Renal pelvis (tissue), 4 donors: Measurements from ENCODE around the gene GRM8. TPM values are rescaled to one million over a fixed set of nuclear protein-coding genes. Genes with fewer than 3 reads are reported as not detected.

ENCODE experiments used
- DNase-seq: peaks from one replicate; pipeline ENCODE4 v3.0.0-alpha.2; 2013
- polyA plus RNA-seq, 3 donors: library from polyadenylated mRNA; unstranded; fragments of 120-200 nt; gene quantifications; one replicate each; pipeline ENCODE4 v1.2.1, GENCODE V29; 2013; ENCODE audit not compliant: insufficient read length in 3 of 3

Gene GRM8
- polyA plus RNA-seq, 3 donors, result 8.3 to 9.5 (median 9.1) TPM

DNA sequence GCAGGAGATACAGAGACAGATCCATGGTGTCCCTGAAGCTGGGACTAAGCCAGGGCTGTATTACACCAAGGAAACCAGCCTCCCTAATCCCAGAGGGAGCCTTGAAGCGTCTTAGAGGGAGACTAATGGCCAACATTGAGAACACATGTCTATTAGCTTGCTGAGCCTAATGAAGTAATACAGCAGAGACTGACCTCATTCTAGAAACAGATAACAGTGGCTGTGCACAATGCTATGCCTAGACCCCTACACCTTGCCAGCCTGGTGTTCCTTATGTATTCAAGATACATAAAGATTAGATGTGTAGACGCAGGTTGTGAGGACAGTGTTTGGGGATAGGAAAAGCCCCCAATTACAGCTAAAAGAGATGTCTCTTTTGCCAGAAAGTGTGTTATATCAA, 19.1 kb downstream of the GRM8 start:
- no peak for DNase-seq

- DNase-seq, result no peak
Observed at GRCh38 chr7:127231415-127231814, 21.3 kb downstream of the GRM8 start.

DNA sequence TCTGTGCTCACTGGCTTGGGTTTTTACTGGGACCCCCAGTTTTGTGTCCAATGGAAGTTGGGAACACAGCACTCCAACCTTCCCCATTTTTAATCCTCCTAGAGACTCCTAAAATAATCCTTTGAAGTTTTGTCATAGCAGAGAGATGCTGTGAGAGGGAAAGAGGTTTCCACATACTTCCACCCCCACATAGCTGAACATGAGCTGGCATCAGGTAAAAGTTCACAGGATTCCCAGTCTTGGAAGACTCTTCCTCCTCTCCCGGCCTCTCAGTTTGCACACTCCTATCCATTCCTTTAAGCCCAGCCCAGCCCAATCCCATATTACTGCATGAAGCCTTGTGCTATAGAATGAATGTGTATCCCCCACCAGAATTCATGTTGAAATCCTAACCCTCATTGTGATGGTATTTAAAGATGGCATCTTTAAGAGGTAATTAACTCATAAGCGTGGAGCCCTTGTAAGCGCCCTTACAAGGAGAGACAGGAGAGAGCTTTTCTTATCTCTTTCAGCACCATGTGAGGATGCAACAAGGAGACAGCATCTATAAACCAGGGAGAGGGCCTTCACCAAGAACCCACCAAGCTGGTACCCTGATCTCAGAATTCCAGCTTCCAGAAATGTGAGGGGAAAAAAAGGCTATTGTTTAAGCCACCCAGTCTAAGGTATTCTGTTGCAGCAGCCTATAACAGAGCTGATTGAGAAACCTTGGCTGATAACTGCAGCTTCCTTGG, 22.4 kb downstream of the GRM8 start:
- no peak for DNase-seq

DNA sequence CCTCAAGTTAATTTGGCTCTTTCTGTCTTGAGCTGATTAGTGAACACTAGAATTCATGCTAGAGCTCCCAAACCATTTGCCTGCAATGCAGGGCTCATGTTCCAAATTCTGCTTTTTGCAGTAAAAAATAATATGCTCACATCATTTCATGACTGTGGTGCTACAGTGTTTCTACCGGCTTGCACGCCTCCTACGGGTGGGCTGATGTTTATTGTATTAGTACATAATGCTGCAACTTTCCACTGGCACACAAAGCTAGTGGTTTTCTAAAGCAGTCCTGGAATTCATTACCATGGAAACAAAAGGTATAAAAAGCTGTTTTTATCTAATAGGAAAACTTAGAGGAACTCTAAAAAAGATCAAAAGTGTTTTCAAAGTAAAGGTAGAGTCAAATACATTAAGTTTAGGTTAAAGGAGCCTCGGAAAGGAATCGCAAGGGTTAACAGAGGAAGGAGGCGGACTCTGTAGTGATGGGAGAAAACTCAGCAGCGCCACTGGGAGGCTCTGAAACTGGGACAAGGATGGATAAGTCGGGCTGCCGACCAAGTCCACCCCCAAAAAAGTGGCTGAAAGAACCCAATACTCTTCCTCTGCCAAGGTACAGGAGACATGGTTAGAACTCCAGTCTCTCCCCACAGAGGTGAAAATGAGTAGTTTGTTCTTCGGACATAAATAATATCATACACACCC, 25.9 kb downstream of the GRM8 start:
- DNase-seq, result no peak

- DNase-seq, result no peak
Observed at GRCh38 chr7:127221731-127222130, 31.0 kb downstream of the GRM8 start.

- DNase-seq, result no peak
Observed at GRCh38 chr7:127214956-127215718, 37.6 kb downstream of the GRM8 start.

DNA sequence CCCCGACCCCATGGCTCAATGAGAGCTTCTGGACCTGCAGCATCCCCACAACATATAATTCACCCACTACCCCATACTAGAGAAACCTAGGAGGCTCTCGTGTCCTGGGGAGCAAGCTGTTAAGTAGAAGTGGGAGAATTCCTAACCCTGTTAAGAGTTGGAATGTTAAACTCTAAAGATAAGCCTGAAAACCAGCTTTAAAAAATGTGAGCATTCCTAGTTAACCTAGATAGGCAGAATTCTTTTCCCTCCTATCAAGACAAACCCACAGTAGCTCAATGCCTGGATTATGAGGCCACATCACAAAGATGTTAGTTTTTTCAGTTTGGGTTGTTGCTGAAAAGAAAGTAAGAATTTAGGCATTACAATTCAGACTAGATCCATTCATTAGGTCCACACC, 42.9 kb downstream of the GRM8 start:
- DNase-seq, result no peak

GRCh38 chr7:127208860-127209259, 43.9 kb downstream of the GRM8 start:
- DNase-seq, result no peak

DNA sequence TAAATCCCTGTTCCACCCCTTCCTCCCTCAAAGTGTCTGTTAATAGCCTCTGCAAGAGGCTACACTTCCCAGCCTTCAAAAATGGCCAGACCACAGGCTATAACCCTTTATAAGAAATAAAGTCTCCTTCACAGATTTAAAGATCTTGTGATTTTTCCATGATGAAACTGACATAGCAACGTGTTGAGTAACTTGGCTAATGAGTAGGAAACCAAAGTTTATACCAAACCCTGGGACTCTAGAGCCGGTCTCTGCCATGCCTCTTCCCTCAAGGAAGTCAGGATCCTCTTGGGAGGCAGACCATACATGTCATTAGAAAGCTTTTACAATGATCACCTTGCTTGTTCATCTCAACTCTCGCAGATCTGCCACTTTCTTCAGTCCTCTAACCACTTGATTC, 44.4 kb downstream of the GRM8 start:
- DNase-seq, result no peak

DNA sequence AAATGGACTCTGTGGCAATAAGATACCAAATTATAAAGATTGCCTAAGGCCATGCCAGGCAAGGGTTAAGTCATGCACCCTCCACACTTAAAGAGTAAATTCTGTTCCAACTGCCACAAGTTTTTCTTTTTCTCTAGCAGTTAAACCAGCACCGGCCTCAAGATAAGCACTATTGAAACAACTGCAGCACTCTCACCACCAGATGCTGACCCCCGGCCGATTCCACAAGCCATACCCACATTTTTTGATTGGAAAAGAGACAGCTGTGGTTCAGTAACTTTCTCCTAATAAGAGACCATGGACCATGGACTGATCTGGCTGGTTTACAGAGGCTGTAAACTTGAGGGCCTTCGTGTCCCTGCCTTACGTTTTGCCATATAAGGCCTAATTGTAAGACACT, 44.9 kb downstream of the GRM8 start:
- DNase-seq, result no peak

- DNase-seq, result no peak
Observed at GRCh38 chr7:127207230-127207629, 45.5 kb downstream of the GRM8 start.

DNA sequence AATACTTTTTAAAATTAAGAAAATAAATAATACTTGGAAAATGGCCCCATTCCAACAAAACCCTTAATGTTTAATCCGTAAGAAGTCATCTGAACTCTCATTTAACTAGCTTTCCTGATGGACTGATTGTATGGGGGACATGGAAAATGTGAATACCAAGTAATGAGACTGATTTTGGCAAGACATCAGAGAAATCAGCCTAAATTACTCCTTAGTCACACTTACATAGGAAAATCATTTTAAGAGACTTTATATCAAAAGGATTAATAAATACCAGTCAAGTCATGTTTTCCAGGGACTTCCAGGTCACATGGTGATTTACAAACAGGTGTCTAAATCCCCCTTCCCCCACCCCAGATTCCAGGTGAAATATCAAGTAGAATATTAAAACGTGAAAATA, 58.2 kb downstream of the GRM8 start:
- peak; percentile 26 for DNase-seq

- DNase-seq, result no peak
Observed at GRCh38 chr7:127189886-127190285, 62.9 kb downstream of the GRM8 start.

GRCh38 chr7:127189074-127189473, 63.7 kb downstream of the GRM8 start:
- DNase-seq, result no peak

GRCh38 chr7:127187740-127188139, 65.0 kb downstream of the GRM8 start:
- no peak for DNase-seq

DNA sequence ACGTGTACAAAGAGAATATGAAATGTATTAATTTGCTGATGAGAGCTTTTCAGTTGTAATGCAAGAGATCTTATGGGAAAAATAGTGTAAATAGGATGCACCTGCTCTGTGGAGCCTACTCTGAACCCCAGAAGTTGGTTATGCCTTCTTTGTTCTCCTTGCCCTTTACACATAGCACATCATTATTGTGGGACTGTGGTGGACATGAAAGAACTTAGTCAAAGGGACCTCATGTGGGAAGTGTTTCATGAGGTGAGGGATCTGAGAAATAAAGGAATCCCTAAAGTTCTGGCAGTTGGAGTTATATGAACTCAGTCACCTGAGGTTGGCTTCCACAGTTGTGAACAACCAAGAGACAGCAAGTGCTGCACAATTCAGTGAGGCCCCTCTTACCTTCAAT, 66.1 kb downstream of the GRM8 start:
- DNase-seq, result no peak

DNA sequence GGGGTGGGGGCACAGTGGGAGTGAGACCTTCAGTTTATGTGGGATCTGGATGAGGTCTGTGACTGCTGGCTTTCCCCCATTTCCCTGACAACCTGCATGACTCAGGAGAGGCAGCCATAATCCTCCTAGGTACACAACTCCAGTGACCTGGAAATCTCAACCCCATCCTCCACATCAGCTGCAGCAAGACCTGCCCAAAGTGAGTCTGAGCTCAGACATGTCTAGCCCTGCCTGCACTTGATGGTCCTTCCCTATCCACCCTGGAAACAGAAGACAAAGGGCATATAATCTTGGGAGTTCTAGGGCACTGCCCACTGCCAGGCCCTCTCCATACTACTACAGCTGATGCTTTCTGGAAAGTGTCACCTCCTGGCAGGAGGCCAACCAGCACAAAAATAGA, 75.6 kb downstream of the GRM8 start:
- no peak for DNase-seq

- no peak for DNase-seq
Observed at GRCh38 chr7:127162366-127162765, 90.4 kb downstream of the GRM8 start.

DNA sequence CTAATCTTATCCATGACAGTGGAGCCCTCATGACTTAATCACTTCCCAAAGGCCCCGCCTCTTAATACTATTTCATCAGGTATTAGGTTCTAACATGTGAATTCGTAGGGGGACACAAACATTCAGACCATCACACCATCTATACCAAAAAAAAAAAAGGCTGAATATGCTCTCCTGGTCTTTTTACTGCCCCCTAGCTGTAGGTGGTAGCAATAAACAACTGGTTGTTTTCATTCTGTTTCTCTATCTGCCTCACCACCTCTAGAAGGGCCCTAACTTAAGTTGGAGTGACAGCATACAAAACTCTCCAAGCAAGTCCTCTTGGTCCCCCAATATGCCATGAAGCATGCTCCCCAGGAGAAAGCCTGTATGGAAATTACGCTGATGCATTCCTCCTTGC, 94.1 kb downstream of the GRM8 start:
- DNase-seq, result no peak

DNA sequence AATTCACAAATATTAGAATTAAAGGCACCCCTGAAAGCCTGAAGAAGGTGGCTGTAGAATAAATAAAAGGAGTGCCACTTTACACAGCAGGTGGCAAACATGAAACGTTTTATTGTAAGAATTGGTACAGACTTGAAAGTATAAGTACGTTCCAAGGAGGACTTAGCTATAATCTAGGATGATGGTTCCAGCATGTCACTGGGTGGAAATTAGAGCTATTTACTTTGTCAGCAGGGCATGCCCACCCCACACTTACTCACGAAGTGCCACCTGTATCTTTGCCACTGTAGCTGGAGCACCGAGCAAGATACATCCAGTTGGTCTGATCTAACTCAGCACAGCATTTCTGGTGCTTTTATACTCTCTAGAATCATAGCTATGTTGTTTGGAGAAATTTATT, 97.8 kb downstream of the GRM8 start:
- no peak for DNase-seq

GRCh38 chr7:127154101-127154500, 98.6 kb downstream of the GRM8 start:
- no peak for DNase-seq

- DNase-seq, result no peak
Observed at GRCh38 chr7:127153315-127153714, 99.4 kb downstream of the GRM8 start.

DNA sequence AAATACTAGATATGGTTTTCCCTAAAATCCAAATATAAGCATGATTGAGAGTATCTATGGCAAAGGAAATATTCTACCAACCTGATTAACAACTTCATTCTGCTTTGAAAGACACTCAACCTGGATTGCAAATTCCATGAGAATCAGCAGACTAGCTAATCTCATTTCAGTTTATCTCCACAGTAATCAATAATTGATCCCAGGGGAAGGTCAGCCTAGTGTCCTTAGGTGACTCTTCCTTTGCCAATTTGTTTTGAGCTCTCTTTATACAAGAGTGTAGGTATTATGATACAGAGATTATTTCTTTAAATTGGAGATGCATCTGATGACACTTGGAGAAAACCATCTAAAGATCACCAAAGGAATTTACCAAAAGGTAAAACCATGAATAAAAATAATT, 100.3 kb downstream of the GRM8 start:
- DNase-seq, result no peak
